IPS DF 4.7 (cell line): ENCODE data around the gene RASSF4.
"Not testable (repeated sequence)": the region's sequence is repeated elsewhere in the genome, so short reads cannot be mapped to it uniquely, and the experiment has no call there.

Experiments used
- DNase-seq: peaks from one replicate; pipeline ENCODE4 v3.0.0-alpha.2; 2013; ENCODE audit warnings: low spot score; ENCODE audit errors: extremely low read depth

The RASSF4 gene

GRCh38 chr10:45003432-45004000 lies 43.9 kb downstream of the RASSF4 start:
- no peak for DNase-seq

DNA sequence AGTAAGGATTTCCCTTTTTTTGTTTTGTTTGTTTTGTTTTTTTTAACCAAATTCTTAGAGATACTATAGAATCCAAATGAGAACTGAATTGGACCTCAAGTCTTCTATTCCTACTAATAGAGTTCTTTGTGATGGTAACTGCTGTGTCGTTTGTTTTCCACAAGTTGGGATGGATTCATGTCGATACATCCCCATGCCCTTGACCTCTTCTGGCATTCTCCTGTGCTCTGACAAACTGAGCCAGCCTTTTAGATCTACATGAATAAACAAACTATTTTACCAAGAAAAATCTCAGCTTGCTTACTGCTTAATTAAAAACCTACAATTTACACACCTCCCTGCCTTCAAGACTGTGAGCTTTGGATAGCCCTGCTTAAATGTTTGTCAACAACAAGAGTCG lies 45.1 kb downstream of the RASSF4 start:
- DNase-seq, result no peak

DNA sequence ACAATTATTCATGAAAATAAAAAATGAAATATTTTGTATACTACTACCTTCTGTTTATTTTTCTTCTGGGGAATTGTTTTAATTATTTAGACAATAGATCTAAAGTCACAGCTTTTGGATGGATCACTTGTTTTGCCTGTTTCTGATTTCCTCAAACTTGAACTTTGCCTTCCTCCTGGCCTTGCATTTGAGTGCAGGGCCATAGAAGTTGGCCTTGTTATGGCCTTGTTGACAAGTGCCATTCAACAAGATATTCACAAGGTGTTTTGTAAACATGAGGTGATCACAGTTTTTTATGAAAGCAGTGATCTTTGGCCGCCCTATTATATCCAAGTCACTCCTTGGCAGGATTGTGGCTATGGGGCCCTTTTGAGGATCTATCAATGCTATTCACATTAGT lies 45.7 kb downstream of the RASSF4 start:
- no peak for DNase-seq

- DNase-seq, result no peak
Observed at GRCh38 chr10:45006276-45007030, 46.9 kb downstream of the RASSF4 start.

DNA sequence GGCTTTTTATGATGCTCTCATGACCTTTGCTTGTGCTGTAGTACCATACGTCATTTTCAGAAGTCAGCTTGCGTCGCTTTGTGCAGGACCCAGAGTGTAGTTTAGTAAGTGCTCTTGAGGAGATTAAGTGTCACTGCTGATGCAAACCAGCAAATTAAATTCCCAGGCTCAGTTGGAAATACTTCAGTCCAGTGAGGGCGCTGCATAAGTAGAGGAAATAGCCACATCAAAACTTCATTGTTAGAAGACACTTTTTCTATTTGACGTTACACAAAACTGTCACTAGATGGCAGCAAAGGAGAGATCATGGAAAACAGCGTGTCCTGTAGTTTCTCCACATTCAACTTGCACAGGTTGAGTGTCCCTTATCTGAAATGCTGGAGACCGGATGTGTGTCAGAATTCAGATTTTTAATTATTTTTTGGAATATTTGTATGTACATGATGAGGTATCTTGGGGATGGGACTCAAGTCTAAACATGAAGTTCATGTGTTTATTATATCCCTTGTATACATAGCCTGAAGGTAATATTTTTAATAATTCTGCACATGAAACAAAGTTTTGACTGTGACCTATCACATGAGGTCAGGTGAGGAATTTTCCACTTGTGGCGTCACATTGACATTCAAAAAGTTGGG lies 49.0 kb downstream of the RASSF4 start:
- no peak for DNase-seq

- DNase-seq, result not testable (repeated sequence)
Observed at GRCh38 chr10:45014557-45014956, 55.0 kb downstream of the RASSF4 start.

DNA sequence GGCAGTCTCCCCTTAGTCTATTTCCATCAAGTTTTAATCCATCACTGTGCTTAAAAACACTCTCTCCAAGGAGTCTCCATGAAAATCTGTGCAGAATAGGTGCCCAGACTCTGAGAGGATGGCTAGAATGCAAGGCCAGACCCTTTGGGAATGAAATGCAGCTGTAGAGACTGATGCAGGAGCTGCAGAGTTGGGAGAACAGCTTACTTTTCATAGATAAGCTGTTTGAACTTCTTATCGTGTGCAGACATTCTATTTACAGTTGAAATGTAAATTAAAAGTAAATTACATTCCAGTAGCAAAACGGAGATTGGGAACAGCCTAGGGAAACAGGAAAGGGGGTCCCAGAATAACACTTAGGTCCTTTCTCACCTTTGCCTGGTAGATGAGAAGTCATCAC lies 56.0 kb downstream of the RASSF4 start:
- no peak for DNase-seq

DNA sequence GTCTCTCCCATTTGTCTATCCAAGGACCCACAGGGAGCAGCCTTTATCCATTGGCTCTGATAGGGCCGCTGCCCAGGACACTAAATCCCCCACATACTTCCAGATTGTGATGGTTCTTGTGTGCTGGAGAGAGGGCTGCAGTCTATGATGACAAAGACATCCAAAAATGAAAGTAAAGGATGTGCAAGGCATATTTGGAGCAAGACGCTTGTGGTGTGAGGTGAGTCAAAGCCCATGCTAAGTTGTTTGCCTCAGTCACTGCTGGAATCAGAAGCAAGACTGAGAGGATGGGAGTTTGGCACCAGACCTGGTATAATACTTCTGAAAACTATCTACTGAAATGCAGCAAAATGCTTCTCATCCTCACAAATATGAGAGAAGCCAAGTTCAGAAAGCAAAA lies 63.8 kb downstream of the RASSF4 start:
- DNase-seq, result no peak

DNA sequence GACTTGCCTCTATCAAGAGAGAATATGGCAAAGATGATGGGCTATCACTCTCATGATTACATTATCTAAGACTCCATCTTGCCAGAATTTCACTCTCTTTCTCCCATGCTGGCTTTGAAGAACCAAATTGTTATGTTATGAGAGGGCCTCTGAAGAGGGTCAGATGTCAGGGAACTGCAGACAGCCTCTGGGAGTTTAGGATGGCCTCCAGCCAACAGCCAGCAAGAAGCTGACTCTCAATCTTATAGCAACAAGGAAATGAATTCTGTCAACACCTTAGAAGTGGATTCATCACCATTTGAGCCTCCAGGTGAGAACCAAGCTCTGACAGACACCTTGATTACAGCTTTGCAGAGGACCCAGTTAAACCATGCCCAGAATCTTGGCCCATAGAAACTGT lies 74.7 kb downstream of the RASSF4 start:
- DNase-seq, result no peak

DNA sequence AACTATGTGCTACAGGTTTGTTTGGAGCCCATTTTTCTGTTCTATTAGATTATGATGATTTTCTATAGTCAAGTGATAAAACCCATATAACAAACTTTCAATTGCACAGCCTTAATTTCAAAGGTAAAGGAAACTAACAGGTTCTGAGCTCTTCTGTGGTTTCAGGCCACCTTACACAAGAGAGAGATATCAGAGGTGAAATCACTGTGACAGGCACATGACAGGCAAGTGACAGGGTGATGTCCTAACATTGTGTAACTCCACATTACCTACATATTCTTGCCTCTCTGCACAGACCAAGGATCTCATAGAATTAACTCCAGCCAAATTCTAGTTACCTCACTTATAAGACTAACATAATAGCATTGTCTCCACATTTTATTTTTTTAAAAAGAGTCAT lies 76.1 kb downstream of the RASSF4 start:
- no peak for DNase-seq

DNA sequence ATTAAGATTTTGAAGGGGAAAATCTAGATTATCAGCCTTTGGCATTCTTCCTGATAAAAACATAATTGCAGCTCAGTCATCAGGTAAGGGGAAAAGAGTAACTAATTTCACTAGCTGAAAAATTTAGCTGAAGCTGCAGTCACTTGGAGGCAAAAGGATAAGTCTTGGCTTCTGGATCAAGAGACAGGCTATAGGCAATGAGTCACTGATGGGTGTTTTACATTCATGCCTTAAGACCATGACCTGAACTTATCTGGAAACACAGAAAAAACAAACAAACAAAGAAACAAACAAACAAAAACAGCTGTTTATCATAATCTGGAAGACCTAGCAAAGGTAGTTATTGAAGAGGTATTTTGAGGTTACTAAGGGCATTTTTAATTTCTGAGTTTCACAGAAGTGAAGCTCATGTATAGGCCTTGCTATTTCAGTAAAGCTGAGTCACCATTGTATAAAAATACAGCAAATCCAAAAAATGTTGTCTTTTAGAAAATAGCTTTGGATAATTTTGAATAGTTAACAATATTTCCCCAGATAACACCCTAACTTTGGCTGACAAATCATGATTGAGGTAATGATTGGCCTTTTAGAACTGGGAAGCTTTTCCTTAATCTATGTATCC lies 81.4 kb downstream of the RASSF4 start:
- DNase-seq, result no peak

DNA sequence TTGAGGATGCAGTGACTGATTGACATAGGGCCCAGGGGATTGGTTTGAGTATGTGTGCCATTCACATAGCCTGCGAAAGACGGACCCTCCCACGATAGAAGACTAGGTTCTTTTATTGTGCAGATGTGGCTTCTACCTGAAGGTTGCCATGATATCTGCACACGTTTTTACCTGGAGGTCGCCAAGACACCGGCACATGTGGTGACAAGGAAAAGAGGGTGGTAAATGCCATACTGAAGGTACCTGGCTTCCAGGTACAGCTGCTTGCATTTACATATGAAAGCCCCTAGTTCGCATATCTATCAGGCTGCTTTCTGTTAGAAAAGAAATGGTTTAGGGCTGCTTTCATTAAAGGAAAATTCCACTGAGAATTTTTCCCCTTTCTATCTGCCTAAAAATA lies 84.7 kb downstream of the RASSF4 start:
- DNase-seq, result peak; percentile 28
